NCI-H226 (cell line): Measurements from ENCODE around the gene TMEM218.

ENCODE experiments used
- DNase-seq: peaks from one replicate; pipeline ENCODE4 v3.0.0-alpha.2; 2015

Gene TMEM218

DNA sequence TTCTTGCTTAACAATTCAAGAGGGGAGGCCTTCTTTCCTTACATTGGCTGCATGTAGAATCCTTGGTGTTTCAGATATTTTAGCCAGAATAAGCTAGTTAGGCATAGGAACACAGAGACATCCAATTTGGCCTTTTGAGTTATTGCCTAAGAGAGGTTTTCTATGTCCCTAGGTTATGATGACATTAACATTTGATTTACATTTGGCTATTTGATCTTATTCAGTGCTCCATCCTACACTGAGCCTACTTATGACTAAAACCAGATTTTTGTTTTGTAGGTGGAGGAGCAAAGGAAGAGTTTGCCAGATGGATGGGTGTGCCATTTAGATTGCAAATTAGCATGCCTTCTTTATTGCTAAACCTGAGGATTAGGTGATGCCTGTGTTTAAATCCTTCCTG lies 59.4 kb downstream of the TMEM218 start:
- no peak for DNase-seq

DNA sequence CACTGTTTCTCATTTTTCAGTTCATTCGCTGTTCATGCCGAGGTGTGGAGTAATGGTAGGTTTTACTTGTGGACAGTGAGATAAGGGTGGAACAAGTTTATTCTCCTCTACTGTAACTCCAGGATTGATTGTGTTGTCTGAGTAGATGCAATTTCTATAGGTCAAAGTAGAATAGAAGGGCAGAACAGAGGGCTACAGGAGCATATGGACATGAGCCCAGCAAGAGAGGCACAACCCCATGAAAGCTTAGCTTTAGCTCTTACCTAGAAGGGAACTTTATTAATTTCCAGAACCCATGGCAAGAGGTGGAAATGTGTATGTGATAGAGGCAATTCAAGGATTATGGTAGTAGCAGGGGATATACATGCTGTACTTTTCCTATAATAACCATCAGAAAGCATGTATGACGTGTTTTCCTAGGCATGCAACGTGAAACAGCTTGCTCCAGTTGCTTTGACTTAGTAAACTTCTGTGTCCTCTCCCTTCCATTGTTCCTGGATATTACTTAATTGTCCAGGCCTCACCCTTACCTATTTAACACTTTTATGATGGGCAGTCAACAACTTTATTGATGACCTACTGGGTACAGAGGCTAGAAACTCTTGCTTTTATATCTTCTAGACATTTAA lies 62.1 kb downstream of the TMEM218 start:
- DNase-seq, result no peak
